ENCODE results near the gene SPRR2B. TPM values are rescaled to one million over a fixed set of nuclear protein-coding genes. Genes with fewer than 3 reads are reported as not detected.
A peak's percentile ranks its signal among the peaks of the same experiment; 100 is the strongest.

Gene SPRR2B
- polyA plus RNA-seq, 1 donor (not counting 4 experiments of a cell fraction or from before 2014, with no cell fraction given) = 0.45 TPM

DNA sequence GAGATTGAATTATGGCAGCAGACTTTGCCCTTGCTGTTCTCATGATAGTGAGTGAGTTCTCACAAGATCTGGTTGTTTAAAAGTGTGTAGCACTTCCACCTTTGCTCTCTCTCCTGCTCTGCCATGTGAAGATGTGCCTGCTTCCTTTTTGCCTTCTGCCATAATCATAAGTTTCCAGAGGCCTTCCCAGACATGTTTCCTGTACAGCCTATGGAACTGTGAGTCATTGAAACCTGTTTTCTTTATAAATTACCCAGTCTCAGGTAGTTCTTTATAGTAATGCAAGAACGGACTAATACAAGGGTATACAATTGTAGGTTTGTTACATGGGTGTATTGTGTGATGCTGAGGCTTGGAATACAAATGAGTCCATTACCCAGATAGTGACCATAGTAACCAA, 36.2 kb downstream of the SPRR2B start:
- H3K4me1 ChIP-seq (ENCODE audit: control insufficient read depth, extremely low read depth, insufficient read depth, low read length) = peaks cover 43% of the 10 kb centered on the region
- FAIRE-seq (peak; percentile 51), DNase-seq (ENCODE audit: low read depth, low spot score) (no peak)
- no peak overlapping the region for H3K4me2 ChIP-seq (ENCODE audit: control insufficient read depth, extremely low read depth, insufficient read depth, low read depth, low read length)
- no peak overlapping the region for H3K4me3 ChIP-seq (ENCODE audit: control insufficient read depth in 2 of 3, extremely low read depth in 1 of 3, insufficient read depth in 2 of 3, low read depth in 1 of 3, low read length in 3 of 3)
- peak overlapping the region; percentile 70 for H2AFZ ChIP-seq (ENCODE audit: control insufficient read depth, low read length)
- no peaks in the 10 kb centered on the region for H3K36me3 ChIP-seq (ENCODE audit: control insufficient read depth in 2 of 2, extremely low read depth in 1 of 2, insufficient read depth in 2 of 2, low read length in 2 of 2)
- TF ChIP-seq EZH2 (IDR thresholded peaks at IDR 0.05; ENCODE audit: low read length) = no peak
- TF ChIP-seq, protein P1, sequence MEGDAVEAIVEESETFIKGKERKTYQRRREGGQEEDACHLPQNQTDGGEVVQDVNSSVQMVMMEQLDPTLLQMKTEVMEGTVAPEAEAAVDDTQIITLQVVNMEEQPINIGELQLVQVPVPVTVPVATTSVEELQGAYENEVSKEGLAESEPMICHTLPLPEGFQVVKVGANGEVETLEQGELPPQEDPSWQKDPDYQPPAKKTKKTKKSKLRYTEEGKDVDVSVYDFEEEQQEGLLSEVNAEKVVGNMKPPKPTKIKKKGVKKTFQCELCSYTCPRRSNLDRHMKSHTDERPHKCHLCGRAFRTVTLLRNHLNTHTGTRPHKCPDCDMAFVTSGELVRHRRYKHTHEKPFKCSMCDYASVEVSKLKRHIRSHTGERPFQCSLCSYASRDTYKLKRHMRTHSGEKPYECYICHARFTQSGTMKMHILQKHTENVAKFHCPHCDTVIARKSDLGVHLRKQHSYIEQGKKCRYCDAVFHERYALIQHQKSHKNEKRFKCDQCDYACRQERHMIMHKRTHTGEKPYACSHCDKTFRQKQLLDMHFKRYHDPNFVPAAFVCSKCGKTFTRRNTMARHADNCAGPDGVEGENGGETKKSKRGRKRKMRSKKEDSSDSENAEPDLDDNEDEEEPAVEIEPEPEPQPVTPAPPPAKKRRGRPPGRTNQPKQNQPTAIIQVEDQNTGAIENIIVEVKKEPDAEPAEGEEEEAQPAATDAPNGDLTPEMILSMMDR (optimal IDR thresholded peaks at IDR 0.05 in 1 of 3, IDR thresholded peaks at IDR 0.05 in 1 of 3, conservative IDR thresholded peaks at IDR 0.05 in 1 of 3; ENCODE audit: extremely low read depth in 1 of 3, insufficient read depth in 2 of 3, low read length in 3 of 3) = no peak
- dilution Hi-C loops (cut with MboI; ENCODE audit: extremely low pct_ligation_motif_present, low sequenced_read_pairs) = no loop called here
- H3K27me3 ChIP-seq (ENCODE audit: control insufficient read depth, extremely low read depth, insufficient read depth, low read length) = no peaks in the 10 kb centered on the region
- H3K9me1 ChIP-seq (ENCODE audit: control insufficient read depth, extremely low read depth, insufficient read depth, low read length) = no peaks in the 10 kb centered on the region
- no peaks in the 10 kb centered on the region for H3K9me3 ChIP-seq (ENCODE audit: control insufficient read depth, low read depth, low read length)
- peak overlapping the region; percentile 41 for H3K27ac ChIP-seq (ENCODE audit: control insufficient read depth, insufficient read depth, low read length)
- H3K79me2 ChIP-seq (ENCODE audit: control insufficient read depth, insufficient read depth, low read length) = no peaks in the 10 kb centered on the region
- no peaks in the 10 kb centered on the region for H4K20me1 ChIP-seq (ENCODE audit: control insufficient read depth, extremely low read depth, insufficient read depth, low read length)
- no peak overlapping the region for H3K9ac ChIP-seq (ENCODE audit: control insufficient read depth, extremely low read depth, insufficient read depth, low read length)

DNA sequence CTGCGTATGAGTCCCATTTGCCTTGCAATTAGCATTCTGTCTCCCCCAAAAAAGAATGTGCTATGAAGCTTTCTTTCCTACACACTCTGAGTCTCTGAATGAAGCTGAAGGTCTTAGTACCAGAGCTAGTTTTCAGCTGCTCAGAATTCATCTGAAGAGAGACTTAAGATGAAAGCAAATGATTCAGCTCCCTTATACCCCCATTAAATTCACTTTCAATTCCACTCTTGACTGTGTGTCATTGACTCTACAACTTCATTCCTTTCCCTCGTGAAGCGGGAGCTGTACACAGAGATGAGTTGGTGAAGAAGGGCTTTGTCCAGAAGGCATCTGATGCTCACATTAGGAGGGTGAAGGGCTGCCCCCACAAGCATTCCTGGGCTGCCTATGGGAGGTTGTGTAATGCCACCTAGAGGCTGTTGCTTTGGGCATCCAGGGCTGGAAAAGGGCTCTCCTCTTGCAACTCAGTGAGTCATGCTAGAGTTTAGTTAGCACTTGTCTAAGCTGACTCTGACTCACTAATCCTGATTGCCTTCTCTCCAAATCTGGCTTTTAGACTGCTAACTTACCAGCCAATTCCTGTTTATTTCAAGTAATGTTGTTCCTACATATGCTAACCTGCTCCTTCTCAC, 38.6 kb downstream of the SPRR2B start:
- dilution Hi-C loops (cut with MboI; ENCODE audit: extremely low pct_ligation_motif_present, low sequenced_read_pairs) = no loop called here
- Histone ChIP-seq H3K27me3 (ENCODE audit: control insufficient read depth, extremely low read depth, insufficient read depth, low read length) (no peaks in the 10 kb centered on the region), H3K9ac (ENCODE audit: control insufficient read depth, extremely low read depth, insufficient read depth, low read length) (peak overlapping the region; percentile 63), H3K9me1 (ENCODE audit: control insufficient read depth, extremely low read depth, insufficient read depth, low read length) (no peaks in the 10 kb centered on the region), H3K4me3 (ENCODE audit: control insufficient read depth in 2 of 3, extremely low read depth in 1 of 3, insufficient read depth in 2 of 3, low read depth in 1 of 3, low read length in 3 of 3) (peak overlapping the region in 2 of 3 experiments; percentile 22 to 58), H3K9me3 (ENCODE audit: control insufficient read depth, low read depth, low read length) (no peaks in the 10 kb centered on the region), H3K79me2 (ENCODE audit: control insufficient read depth, insufficient read depth, low read length) (no peaks in the 10 kb centered on the region), H4K20me1 (ENCODE audit: control insufficient read depth, extremely low read depth, insufficient read depth, low read length) (no peaks in the 10 kb centered on the region), H3K4me2 (ENCODE audit: control insufficient read depth, extremely low read depth, insufficient read depth, low read depth, low read length) (peak overlapping the region; percentile 86), H3K4me1 (ENCODE audit: control insufficient read depth, extremely low read depth, insufficient read depth, low read length) (peaks cover 43% of the 10 kb centered on the region), H3K27ac (ENCODE audit: control insufficient read depth, insufficient read depth, low read length) (peak overlapping the region; percentile 91), H3K36me3 (ENCODE audit: control insufficient read depth in 2 of 2, extremely low read depth in 1 of 2, insufficient read depth in 2 of 2, low read length in 2 of 2) (no peaks in the 10 kb centered on the region), H2AFZ (ENCODE audit: control insufficient read depth, low read length) (peak overlapping the region; percentile 46)
- no peak for TF ChIP-seq EZH2 (IDR thresholded peaks at IDR 0.05; ENCODE audit: low read length)
- TF ChIP-seq, protein P1 (optimal IDR thresholded peaks at IDR 0.05 in 1 of 3, IDR thresholded peaks at IDR 0.05 in 1 of 3, conservative IDR thresholded peaks at IDR 0.05 in 1 of 3; ENCODE audit: extremely low read depth in 1 of 3, insufficient read depth in 2 of 3, low read length in 3 of 3) = peak; percentile 57 to 89 (median 81)
- peak; percentile 91 for DNase-seq (ENCODE audit: low read depth, low spot score)
- peak; percentile 99 for FAIRE-seq
